Measurements from ENCODE around the gene PDLIM3.

DNA sequence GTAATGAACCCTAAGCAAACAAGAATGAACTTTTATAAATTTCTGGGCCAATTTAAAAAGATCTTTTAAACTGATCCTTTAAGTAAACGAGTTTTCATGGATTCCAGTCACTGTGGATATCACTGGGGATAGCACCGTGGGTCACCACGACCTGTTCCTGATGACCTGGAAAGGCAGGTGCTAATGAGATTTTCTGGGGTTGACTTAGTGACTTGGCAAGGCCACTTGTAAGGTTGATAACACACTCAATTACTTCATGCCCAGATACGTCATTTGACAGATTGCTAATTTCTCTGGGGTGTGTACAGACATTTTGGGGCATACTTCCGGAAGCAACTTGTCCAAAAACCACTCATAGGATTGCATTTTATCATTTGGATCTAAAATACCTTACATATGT, 24.5 kb downstream of the PDLIM3 start:
- no peak for TF ChIP-seq POLR2A (IDR thresholded peaks at IDR 0.05)
- TF ChIP-seq, protein P1, sequence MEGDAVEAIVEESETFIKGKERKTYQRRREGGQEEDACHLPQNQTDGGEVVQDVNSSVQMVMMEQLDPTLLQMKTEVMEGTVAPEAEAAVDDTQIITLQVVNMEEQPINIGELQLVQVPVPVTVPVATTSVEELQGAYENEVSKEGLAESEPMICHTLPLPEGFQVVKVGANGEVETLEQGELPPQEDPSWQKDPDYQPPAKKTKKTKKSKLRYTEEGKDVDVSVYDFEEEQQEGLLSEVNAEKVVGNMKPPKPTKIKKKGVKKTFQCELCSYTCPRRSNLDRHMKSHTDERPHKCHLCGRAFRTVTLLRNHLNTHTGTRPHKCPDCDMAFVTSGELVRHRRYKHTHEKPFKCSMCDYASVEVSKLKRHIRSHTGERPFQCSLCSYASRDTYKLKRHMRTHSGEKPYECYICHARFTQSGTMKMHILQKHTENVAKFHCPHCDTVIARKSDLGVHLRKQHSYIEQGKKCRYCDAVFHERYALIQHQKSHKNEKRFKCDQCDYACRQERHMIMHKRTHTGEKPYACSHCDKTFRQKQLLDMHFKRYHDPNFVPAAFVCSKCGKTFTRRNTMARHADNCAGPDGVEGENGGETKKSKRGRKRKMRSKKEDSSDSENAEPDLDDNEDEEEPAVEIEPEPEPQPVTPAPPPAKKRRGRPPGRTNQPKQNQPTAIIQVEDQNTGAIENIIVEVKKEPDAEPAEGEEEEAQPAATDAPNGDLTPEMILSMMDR (IDR thresholded peaks at IDR 0.05), result no peak

Measured in uterus (tissue), 2 donors.